GM12865 (cell line): ENCODE measurements around the gene ADGRL4.

Source experiments
- DNase-seq: peaks from one replicate; pipeline ENCODE4 v3.0.0; 2010; ENCODE audit warnings: low read depth
- H3K4me3 ChIP-seq: 2 replicates; pipeline ENCODE4 v1.5.1; 2011; ENCODE audit warnings: mild to moderate bottlenecking, low read depth, low read length, control low read depth
- TF ChIP-seq, protein P1 (sequence below): IDR thresholded peaks from 2 replicates; pipeline ENCODE4 v1.5.1; 2011; ENCODE audit warnings: low read length, control low read depth, low read depth, inconsistent platforms; ENCODE audit not compliant: insufficient read depth; ENCODE audit errors: missing control alignments

Gene ADGRL4

DNA sequence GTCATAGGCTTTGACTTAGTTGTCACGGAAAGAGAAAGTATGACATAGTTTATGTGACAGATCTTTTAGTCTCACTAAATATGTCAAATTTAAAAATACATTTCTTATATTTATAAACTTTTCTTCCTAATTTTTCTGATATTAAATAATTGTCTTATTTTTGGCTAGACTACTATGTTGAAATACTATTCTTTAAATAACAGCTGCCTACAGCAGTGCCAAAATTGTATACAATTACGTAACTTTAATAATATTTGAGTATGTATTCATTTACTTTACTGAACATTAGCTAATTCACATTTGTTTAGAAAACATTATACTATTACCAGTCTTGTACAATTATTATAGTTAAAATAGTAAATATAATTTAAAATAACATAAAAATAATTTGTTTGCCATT is 137.4 kb downstream of the ADGRL4 start:
- H3K4me3 ChIP-seq, result no peak overlapping the region
- no peak for DNase-seq
- TF ChIP-seq, protein P1, sequence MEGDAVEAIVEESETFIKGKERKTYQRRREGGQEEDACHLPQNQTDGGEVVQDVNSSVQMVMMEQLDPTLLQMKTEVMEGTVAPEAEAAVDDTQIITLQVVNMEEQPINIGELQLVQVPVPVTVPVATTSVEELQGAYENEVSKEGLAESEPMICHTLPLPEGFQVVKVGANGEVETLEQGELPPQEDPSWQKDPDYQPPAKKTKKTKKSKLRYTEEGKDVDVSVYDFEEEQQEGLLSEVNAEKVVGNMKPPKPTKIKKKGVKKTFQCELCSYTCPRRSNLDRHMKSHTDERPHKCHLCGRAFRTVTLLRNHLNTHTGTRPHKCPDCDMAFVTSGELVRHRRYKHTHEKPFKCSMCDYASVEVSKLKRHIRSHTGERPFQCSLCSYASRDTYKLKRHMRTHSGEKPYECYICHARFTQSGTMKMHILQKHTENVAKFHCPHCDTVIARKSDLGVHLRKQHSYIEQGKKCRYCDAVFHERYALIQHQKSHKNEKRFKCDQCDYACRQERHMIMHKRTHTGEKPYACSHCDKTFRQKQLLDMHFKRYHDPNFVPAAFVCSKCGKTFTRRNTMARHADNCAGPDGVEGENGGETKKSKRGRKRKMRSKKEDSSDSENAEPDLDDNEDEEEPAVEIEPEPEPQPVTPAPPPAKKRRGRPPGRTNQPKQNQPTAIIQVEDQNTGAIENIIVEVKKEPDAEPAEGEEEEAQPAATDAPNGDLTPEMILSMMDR, result no peak

DNA sequence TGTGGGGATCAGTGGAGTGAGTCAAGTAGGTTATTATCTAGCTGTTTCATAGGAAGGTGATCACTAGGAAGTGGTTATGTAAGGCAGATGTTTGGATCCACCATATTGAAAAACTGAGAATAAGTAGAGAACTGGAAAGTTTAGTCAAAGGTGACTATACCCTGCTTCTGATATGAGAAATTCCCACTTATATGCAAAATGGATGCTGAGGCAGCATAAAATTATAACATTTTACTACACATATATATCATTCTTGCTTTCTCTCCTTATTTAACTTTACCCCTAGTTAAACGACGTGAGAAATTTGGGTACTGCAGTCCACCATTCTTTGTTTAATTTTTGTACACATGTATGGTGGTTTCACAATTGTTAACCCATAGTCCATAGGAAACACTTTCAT is 142.4 kb downstream of the ADGRL4 start:
- TF ChIP-seq, protein P1, result no peak
- no peak overlapping the region for H3K4me3 ChIP-seq
- DNase-seq, result no peak

DNA sequence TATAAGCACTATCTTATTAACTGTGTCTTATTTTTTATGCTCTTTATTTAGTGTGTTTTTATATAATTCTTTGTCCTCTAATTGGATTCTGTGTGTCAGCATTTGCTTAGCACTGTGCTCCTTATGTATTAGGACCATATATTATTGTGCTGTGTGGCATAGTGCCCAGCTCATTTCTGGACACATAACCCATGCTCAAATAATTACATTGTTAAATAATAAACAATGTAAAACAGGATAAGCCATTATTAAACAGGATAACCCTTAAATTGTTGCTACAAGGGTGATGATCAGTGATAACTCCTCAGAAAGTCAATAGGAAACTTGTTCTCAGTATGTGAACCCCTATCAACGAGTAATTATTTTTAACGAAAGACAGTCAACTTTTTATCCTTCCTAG is 150.4 kb downstream of the ADGRL4 start:
- TF ChIP-seq, protein P1, result no peak
- H3K4me3 ChIP-seq, result no peak overlapping the region

DNA sequence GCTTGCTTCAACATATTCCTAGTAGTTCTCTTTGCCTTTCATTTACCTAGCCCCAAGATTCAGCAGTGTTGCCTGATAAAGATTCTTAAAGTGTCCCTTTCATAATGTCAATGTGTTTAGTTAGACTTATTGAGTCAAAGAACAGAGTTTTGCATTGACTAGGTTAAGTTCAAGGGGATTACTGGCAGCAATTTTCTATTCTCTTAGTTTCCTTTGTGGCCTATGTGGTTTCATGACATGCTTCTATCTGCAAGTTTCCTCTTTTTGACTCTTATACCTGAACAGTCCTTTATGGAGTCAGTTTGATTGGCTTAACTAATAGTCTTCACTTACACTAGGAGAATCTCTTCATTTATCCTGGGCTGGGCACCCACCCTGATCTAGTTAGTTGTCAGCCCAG is 151.3 kb downstream of the ADGRL4 start:
- TF ChIP-seq, protein P1, result no peak
- H3K4me3 ChIP-seq, result no peak overlapping the region
- DNase-seq, result peak; percentile 54

More for the DNA sequence above, 150.4 kb downstream of the ADGRL4 start:
- DNase-seq, result no peak

DNA sequence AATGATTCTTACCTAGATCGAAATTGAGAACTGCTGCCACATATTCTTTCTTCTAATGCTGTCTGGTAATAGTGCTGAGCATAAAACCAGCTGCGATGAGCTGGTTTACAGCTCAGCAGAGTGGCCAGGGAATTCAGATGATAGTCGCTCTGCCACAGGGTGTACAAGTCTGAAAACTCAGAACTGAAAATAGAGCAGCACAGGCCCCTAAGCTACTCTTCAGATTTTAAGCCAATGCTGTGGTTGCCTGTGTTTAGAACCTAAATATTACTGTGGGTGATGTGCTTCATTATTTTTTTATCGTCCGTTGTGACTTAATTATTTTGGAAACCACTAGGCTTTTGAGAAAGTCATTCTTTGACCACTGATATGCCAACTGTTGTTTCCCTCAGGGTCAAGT is 152.0 kb downstream of the ADGRL4 start:
- no peak overlapping the region for H3K4me3 ChIP-seq
- TF ChIP-seq, protein P1, result no peak
- peak; percentile 9 for DNase-seq

DNA sequence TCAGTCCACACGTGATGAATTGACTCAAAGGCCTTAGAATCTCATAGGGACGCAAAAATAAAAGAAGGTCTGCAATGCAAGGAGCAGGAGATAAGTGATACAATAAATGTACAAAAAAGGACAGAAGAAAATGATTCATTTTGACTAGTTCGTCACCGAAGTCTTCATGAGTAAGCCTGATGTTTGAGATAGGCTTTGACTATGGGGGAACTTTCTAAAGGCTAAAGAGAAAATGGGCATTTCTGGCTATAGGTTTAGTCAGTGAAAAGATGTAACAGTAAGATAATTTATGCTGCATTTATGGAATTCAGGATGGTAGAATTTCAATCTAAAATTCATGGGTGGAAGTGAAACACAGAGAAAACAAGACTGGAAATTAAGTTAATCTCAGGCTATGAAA is 163.0 kb downstream of the ADGRL4 start:
- DNase-seq, result no peak
- TF ChIP-seq, protein P1, result no peak
- H3K4me3 ChIP-seq, result no peak overlapping the region

DNA sequence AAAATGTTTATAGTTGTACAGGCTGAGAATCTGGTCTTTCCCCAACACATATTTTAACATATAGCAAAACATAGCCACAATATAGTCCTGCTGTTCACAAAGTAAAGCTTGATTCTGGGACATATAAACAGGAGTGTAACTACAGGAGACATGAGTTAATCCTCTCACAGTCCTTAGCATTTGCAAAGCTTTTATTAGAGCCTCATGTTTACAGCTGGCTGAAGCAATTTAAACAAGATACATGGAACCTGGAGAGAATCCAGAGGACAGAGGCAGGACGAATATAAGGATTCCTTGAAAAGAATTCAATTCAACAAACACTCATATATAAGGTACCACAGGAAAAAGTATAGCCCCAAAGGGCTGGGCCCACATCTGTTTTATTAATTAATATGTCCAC is 163.4 kb downstream of the ADGRL4 start:
- no peak overlapping the region for H3K4me3 ChIP-seq
- TF ChIP-seq, protein P1, result no peak
- DNase-seq, result no peak
